NCI-H1694 treated with DMSO at 0.1 percent for 48 hours (cell line): Measurements from ENCODE around the gene ENTPD6.
"Not testable (repeated sequence)": the region's sequence is repeated elsewhere in the genome, so short reads cannot be mapped to it uniquely, and the experiment has no call there.

Experiments used
- DNase-seq: peaks from one replicate; lab custom pipeline; 2025; lab: John Stamatoyannopoulos, UW

ENTPD6 gene

DNA sequence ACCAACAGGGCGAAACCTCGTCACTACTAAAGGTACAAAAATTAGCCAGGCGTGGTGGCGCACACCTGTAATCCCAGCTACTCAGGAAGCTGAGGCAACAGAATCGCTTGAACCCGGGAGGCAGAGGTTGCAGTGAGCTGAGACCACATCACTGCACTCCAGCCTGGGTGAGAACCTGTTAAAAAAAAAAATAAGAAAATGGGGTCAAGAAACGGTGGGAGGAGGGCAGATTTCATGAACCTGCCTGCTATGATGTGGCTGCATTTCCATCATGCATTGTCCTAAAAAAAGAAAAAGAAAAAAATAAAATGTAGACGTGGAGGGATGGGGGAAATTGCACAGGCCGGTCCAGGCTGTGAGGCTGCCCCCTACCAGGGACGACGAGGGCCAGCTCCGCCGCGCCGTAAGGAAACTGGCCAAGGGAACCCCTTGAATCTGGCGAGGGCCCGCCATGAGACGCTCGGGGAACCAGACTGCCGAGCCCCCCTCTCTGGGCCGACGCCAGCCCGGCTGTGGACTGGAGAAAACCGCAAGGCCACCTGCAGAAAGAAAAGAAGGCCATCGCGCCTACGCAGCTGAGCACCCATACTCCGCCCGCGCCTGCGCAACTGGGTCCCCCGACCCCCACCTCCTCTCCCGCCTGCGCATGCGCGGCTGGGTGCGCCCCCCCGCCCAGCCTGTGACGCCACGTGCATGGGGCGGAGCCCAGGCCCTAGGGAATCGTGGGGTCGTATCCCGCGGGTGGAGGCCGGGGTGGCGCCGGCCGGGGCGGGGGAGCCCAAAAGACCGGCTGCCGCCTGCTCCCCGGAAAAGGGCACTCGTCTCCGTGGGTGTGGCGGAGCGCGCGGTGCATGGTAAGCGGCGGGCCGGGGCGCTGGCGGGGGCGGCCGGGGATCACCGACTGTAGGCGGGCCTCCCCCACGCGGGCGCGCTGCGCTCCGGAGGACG, at the start of gene ENTPD6:
TSS of gene ENTPD6 (plus strand) at position 699 of the 948 bp plus-strand sequence. CDS start 10,825 bp downstream, outside the sequence.
- DNase-seq = peak; percentile 49

GRCh38 chr20:25146976-25147375, 48.5 kb upstream of the ENTPD6 start:
- no peak for DNase-seq

DNA sequence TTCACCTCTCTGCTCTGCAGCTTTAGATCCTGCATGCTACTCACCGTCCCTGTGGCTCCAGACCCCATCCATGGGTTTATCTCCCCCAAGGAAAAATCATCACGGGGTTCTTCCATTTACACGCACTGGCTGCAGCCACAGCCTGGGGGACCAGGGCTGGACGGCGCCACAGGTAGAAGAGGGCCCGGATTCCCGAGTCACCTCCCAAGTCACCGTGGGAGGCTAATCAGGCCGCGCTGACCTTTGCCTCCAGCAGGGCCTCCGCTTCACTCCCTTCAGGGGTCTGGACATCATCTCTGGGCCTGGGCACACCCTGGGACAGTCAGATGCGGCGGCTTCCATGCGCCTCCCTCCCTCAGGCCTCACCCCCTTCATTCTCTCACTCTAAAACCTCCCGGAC, 47.8 kb upstream of the ENTPD6 start:
- DNase-seq = no peak

GRCh38 chr20:25148181-25148981, 47.1 kb upstream of the ENTPD6 start:
- no peak for DNase-seq

- DNase-seq = no peak
Observed at GRCh38 chr20:25148982-25149846, 46.3 kb upstream of the ENTPD6 start.

DNA sequence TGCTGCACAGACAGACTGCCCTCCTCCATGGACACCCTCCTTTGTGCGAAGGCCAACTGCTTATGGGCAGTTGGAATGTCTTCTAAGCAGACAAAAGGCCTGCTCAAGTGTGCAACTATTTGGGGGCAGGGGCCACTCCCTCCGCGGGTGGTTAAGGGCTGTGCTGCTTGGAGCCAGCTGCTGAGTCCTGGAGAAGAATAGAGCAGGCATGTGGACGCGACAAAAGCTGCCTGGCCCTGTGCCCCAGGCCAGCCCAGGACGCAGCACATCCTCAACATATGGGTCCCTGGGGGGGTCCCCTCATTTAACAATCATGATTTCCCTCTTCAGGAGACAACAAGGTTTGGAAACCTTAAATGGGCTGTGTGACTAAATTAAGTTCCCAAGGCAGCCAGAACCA, 45.5 kb upstream of the ENTPD6 start:
- DNase-seq = no peak

DNA sequence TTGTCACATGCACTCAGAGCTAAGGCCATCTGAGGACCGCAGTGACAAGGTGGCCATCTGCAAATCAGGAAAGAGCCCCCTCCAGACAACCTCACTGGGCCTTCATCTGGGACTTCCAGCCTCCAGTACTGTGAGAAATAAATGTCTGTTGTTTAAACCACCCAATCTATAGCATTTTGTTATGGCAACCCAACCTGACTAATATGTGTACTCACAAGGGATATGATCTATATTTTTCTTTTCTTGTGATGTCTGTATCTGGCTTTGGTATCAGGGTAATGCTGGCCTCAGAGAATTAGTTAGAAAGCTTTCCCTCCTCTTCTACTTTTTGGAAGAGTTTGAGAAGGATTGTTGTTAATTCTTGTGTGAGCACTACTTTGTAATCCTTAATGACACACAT, 37.5 kb upstream of the ENTPD6 start:
- DNase-seq = no peak

DNA sequence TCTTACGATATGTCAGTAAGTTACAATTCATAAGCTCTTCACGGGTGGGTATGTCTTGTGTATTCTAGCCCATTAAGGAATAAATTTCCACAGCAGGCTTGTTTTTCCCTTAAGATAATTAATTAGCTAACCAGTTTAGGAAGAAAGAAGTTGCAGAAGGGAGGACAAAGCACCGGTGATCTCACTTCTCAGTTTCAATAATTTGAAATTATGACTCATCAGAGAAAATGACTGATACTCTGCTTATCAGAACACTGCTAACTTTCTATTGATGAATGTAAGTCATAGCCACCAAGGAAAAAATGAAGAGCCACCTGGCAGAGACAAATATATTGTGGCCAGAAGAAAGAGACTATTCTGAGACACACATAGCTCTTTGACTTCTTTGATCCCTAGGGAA, 35.0 kb upstream of the ENTPD6 start:
- no peak for DNase-seq

GRCh38 chr20:25160897-25161296, 34.6 kb upstream of the ENTPD6 start:
- no peak for DNase-seq

- DNase-seq = no peak
Observed at GRCh38 chr20:25165128-25165527, 30.4 kb upstream of the ENTPD6 start.

GRCh38 chr20:25166105-25166782, 29.3 kb upstream of the ENTPD6 start:
- DNase-seq = not testable (repeated sequence)

- DNase-seq = no peak
Observed at GRCh38 chr20:25173321-25173720, 22.2 kb upstream of the ENTPD6 start.

- no peak for DNase-seq
Observed at GRCh38 chr20:25173886-25174308, 21.6 kb upstream of the ENTPD6 start.

- DNase-seq = no peak
Observed at GRCh38 chr20:25176184-25176583, 19.3 kb upstream of the ENTPD6 start.

DNA sequence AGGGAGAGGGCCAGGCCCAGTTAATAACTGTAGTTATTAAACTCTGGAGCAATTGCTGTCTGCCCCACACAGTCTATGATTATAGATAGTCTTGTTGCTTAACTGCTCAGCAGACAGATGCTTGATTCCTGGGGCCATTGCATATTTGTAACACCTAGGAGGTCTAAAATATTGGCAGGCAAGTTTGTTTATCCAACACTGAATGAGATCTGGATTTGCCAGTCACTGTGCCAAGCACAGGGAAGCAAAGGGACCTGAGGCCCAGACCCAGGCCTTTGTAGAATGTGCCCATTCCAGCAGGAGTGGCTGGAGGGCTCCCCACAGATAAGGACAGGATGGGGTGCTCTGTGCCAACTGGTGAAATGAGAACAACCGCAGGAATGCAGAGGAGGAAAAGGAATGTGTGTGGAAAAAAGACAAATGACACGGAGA, 17.6 kb upstream of the ENTPD6 start:
- DNase-seq = no peak

- DNase-seq = peak; percentile 44
Observed at GRCh38 chr20:25178563-25179438, 16.7 kb upstream of the ENTPD6 start.

GRCh38 chr20:25179439-25180089, 15.9 kb upstream of the ENTPD6 start:
- DNase-seq = no peak

GRCh38 chr20:25184391-25184790, 11.1 kb upstream of the ENTPD6 start:
- not testable (repeated sequence) for DNase-seq

GRCh38 chr20:25187220-25187619, 8.3 kb upstream of the ENTPD6 start:
- DNase-seq = no peak

DNA sequence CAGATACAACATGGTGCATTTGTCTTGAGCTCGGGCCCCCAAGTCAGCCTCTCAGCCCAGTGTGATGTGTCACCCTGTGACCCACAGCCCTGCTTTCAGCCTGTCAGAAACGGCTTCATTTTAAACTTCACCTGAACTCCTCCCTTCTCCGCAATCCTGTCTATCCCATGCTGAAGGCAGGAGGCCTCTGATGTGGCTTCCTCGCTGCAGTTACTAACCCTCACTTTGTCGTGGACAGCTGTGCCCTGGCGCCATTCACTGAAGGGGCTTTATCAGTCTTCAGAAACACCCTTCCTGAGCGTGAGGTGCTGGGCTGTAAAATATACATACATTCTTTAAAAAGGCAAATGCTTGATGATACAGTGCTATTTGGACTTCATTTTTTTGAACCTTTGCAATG, 7.9 kb upstream of the ENTPD6 start:
- no peak for DNase-seq
